H54 (cell line): ENCODE data around the gene LSM4.
A peak's percentile ranks its signal among the peaks of the same experiment; 100 is the strongest.
"Not testable (repeated sequence)": the region's sequence is repeated elsewhere in the genome, so short reads cannot be mapped to it uniquely, and the experiment has no call there.

Experiments used
- DNase-seq: peaks from one replicate; pipeline ENCODE4 v3.0.0; 2011; ENCODE audit warnings: low spot score, mixed read lengths; ENCODE audit not compliant: insufficient read length
- FAIRE-seq: peaks from 3 replicates; lab custom pipeline; 2011; peaks lifted over from hg19 to GRCh38; lab: Jason Lieb, UNC
- POLR2A ChIP-seq: IDR thresholded peaks from 2 replicates; pipeline ENCODE4 v1.6.1; 2011; ENCODE audit warnings: low read depth, mild to moderate bottlenecking, low read length

LSM4 gene

GRCh38 chr19:18322759-18323460 is at the start of gene LSM4:
Gene LSM4 (minus strand): TSS chr19:18323076. CDS start chr19:18323020, 56 bp downstream.
- peak; percentile 89 for DNase-seq
- peak; percentile 23 for FAIRE-seq
- TF ChIP-seq POLR2A = peak; percentile 63

- FAIRE-seq (no peak), DNase-seq (no peak)
- TF ChIP-seq POLR2A = no peak
Measured at GRCh38 chr19:18368504-18369222, 45.8 kb upstream of the LSM4 start.

- DNase-seq (no peak), FAIRE-seq (no peak)
- no peak for TF ChIP-seq POLR2A
Measured at GRCh38 chr19:18366021-18366435, 43.2 kb upstream of the LSM4 start.

GRCh38 chr19:18364826-18365528 is 42.1 kb upstream of the LSM4 start:
- no peak for TF ChIP-seq POLR2A
- DNase-seq (peak; percentile 83), FAIRE-seq (no peak)

GRCh38 chr19:18364277-18364825 is 41.5 kb upstream of the LSM4 start:
- not testable (repeated sequence) for DNase-seq, FAIRE-seq

- FAIRE-seq (no peak), DNase-seq (no peak)
- no peak for TF ChIP-seq POLR2A
Measured at GRCh38 chr19:18363787-18364186, 40.9 kb upstream of the LSM4 start.

- FAIRE-seq (no peak), DNase-seq (no peak)
- TF ChIP-seq POLR2A = no peak
Measured at GRCh38 chr19:18362934-18363542, 40.2 kb upstream of the LSM4 start.

- no peak for FAIRE-seq
Measured at GRCh38 chr19:18361646-18362045, 38.8 kb upstream of the LSM4 start.

GRCh38 chr19:18357041-18357440 is 34.2 kb upstream of the LSM4 start:
- no peak for TF ChIP-seq POLR2A

More at GRCh38 chr19:18361646-18362045, 38.8 kb upstream of the LSM4 start:
- TF ChIP-seq POLR2A = no peak
- DNase-seq = no peak

GRCh38 chr19:18354743-18355142 is 31.9 kb upstream of the LSM4 start:
- not testable (repeated sequence) for FAIRE-seq, DNase-seq

More at GRCh38 chr19:18357041-18357440, 34.2 kb upstream of the LSM4 start:
- DNase-seq = no peak
- no peak for FAIRE-seq

- DNase-seq = no peak
- no peak for FAIRE-seq
- no peak for TF ChIP-seq POLR2A
Measured at GRCh38 chr19:18353378-18354005, 30.6 kb upstream of the LSM4 start.

GRCh38 chr19:18351544-18351943 is 28.7 kb upstream of the LSM4 start:
- no peak for DNase-seq
- no peak for TF ChIP-seq POLR2A
- FAIRE-seq = no peak

GRCh38 chr19:18350490-18350889 is 27.6 kb upstream of the LSM4 start:
- TF ChIP-seq POLR2A = no peak
- DNase-seq (no peak), FAIRE-seq (no peak)
